ENCODE data around the gene GPATCH1. TPM values are rescaled to one million over a fixed set of nuclear protein-coding genes. Genes with fewer than 3 reads are reported as not detected.

GPATCH1 gene
- total RNA-seq, 1 donor from 2014 or later, result 15.6 TPM

- no peak for DNase-seq (ENCODE audit: low spot score, unreplicated experiment)
- H3K4me1 Mint-ChIP-seq (ENCODE audit: low read depth), result peaks cover 48% of the 10 kb centered on the region
- H3K4me3 Mint-ChIP-seq (ENCODE audit: low read depth), result peak overlapping the region; percentile 44
- peak overlapping the region; percentile 99 for H3K27ac Mint-ChIP-seq
- no peaks in the 10 kb centered on the region for H3K27me3 Mint-ChIP-seq
- TF ChIP-seq CTCF (IDR thresholded peaks at IDR 0.05; ENCODE audit: unreplicated experiment), result no peak
- H3K36me3 Mint-ChIP-seq (ENCODE audit: insufficient read depth), result peaks cover 10% of the 10 kb centered on the region
- H3K9me3 Mint-ChIP-seq (ENCODE audit: low read depth), result no peaks in the 10 kb centered on the region
Observed at GRCh38 chr19:33048806-33049676, 31.9 kb upstream of the GPATCH1 start.

DNA sequence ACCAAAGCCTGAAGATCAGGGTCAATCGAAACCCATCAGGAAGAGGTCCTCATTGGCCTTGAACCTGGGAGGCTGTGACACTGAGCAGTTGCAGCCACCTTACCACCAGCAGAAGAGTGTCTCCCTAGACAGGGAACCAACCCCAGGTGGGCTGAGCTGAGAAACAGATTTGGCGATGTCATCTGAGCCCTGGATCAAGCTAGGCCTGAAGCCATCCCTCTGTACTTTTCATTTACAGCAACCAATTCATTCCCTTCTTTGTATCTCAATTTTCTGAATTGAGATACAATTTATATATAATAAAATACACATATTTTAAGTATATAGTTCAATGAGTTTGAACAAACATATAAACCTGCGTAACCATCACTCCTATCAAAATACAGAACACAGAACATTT is 30.9 kb upstream of the GPATCH1 start:
- DNase-seq (ENCODE audit: low spot score, unreplicated experiment), result no peak
- H3K27me3 Mint-ChIP-seq, result no peaks in the 10 kb centered on the region
- peak overlapping the region; percentile 99 for H3K27ac Mint-ChIP-seq
- peaks cover 10% of the 10 kb centered on the region for H3K36me3 Mint-ChIP-seq (ENCODE audit: insufficient read depth)
- TF ChIP-seq CTCF (IDR thresholded peaks at IDR 0.05; ENCODE audit: unreplicated experiment), result no peak
- no peaks in the 10 kb centered on the region for H3K9me3 Mint-ChIP-seq (ENCODE audit: low read depth)
- no peak overlapping the region for H3K4me3 Mint-ChIP-seq (ENCODE audit: low read depth)
- peaks cover 48% of the 10 kb centered on the region for H3K4me1 Mint-ChIP-seq (ENCODE audit: low read depth)

- no peak for TF ChIP-seq CTCF (IDR thresholded peaks at IDR 0.05; ENCODE audit: unreplicated experiment)
- H3K27me3 Mint-ChIP-seq, result no peaks in the 10 kb centered on the region
- peak overlapping the region; percentile 90 for H3K27ac Mint-ChIP-seq
- H3K36me3 Mint-ChIP-seq (ENCODE audit: insufficient read depth), result peaks cover 2% of the 10 kb centered on the region
- no peak for DNase-seq (ENCODE audit: low spot score, unreplicated experiment)
- peaks cover 41% of the 10 kb centered on the region for H3K4me1 Mint-ChIP-seq (ENCODE audit: low read depth)
- no peak overlapping the region for H3K4me3 Mint-ChIP-seq (ENCODE audit: low read depth)
- no peaks in the 10 kb centered on the region for H3K9me3 Mint-ChIP-seq (ENCODE audit: low read depth)
Observed at GRCh38 chr19:33052352-33052972, 28.5 kb upstream of the GPATCH1 start.

- no peak for DNase-seq (ENCODE audit: low spot score, unreplicated experiment)
- peaks cover 30% of the 10 kb centered on the region for H3K4me1 Mint-ChIP-seq (ENCODE audit: low read depth)
- no peaks in the 10 kb centered on the region for H3K9me3 Mint-ChIP-seq (ENCODE audit: low read depth)
- TF ChIP-seq CTCF (IDR thresholded peaks at IDR 0.05; ENCODE audit: unreplicated experiment), result no peak
- no peak overlapping the region for H3K27ac Mint-ChIP-seq
- peaks cover 6% of the 10 kb centered on the region for H3K36me3 Mint-ChIP-seq (ENCODE audit: insufficient read depth)
- no peak overlapping the region for H3K4me3 Mint-ChIP-seq (ENCODE audit: low read depth)
- no peaks in the 10 kb centered on the region for H3K27me3 Mint-ChIP-seq
Observed at GRCh38 chr19:33054623-33055022, 26.4 kb upstream of the GPATCH1 start.

DNA sequence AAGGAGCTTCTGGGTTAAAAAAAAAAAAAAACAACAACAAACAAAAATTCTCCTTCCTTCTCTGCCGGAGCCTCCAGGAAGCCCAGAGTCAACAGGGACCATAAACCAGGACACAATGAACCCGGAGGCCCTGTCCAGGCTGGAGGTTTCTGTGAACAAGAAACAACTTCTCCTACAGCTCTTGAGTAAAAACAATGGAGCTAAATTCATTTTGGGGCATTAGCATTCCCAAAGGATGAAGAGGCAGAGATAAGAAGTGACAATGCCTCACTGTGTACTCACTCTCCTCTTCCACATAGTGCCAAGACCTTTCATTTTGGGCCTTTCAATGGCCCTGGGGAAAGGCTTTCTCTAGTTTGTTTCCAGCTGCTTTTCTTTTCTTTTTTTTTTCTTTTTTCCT is 25.3 kb upstream of the GPATCH1 start:
- H3K27me3 Mint-ChIP-seq, result no peaks in the 10 kb centered on the region
- H3K9me3 Mint-ChIP-seq (ENCODE audit: low read depth), result no peaks in the 10 kb centered on the region
- DNase-seq (ENCODE audit: low spot score, unreplicated experiment), result no peak
- H3K36me3 Mint-ChIP-seq (ENCODE audit: insufficient read depth), result peaks cover 6% of the 10 kb centered on the region
- no peak for TF ChIP-seq CTCF (IDR thresholded peaks at IDR 0.05; ENCODE audit: unreplicated experiment)
- H3K4me1 Mint-ChIP-seq (ENCODE audit: low read depth), result peaks cover 31% of the 10 kb centered on the region
- no peak overlapping the region for H3K4me3 Mint-ChIP-seq (ENCODE audit: low read depth)
- H3K27ac Mint-ChIP-seq, result peak overlapping the region; percentile 78

All from progenitor cell of endocrine pancreas (in vitro differentiated cells).